Neural crest cell (in vitro differentiated cells): ENCODE results near the gene NXF2. TPM values are rescaled to one million over a fixed set of nuclear protein-coding genes. Genes with fewer than 3 reads are reported as not detected.

Experiments used
- DNase-seq: peaks from one replicate; pipeline ENCODE4 v3.0.0; 2021; ENCODE audit warnings: low read depth, mixed read lengths, low spot score
- H3K27ac Mint-ChIP-seq: one replicate; pipeline ENCODE4 v1.8.0; 2021; ENCODE audit warnings: mild to moderate bottlenecking, mixed read lengths; ENCODE audit not compliant: unreplicated experiment
- H3K27me3 Mint-ChIP-seq: 2 replicates; pipeline ENCODE4 v1.8.0; 2021; ENCODE audit warnings: low read depth, mild to moderate bottlenecking, mixed read lengths
- H3K36me3 Mint-ChIP-seq: 2 replicates; pipeline ENCODE4 v1.8.0; 2021; ENCODE audit warnings: low read depth, mild to moderate bottlenecking, mixed read lengths
- H3K4me1 Mint-ChIP-seq: 2 replicates; pipeline ENCODE4 v1.8.0; 2021; ENCODE audit warnings: mixed read lengths
- H3K4me3 Mint-ChIP-seq: one replicate; pipeline ENCODE4 v1.8.0; 2021; ENCODE audit warnings: mild to moderate bottlenecking, mixed read lengths
- H3K9me3 Mint-ChIP-seq: 2 replicates; pipeline ENCODE4 v1.8.0; 2021; ENCODE audit warnings: mixed read lengths
- CTCF ChIP-seq: fragments of 200-600 bp; sonication (generic); conservative IDR thresholded peaks from 2 replicates; pipeline ENCODE4 v1.5.0; 2021; ENCODE audit warnings: antibody characterized with exemption, mild to moderate bottlenecking
- total RNA-seq: library from RNA; stranded (reverse); gene quantifications from 2 replicates; pipeline ENCODE4 v1.2.1, GENCODE V29; 2021

Gene NXF2
- total RNA-seq, 1 donor from 2014 or later: not detected

- H3K9me3 Mint-ChIP-seq: peaks cover 3% of the 10 kb centered on the region
- TF ChIP-seq CTCF: no peak
- no peak for DNase-seq
- no peaks in the 10 kb centered on the region for H3K4me1 Mint-ChIP-seq
- H3K36me3 Mint-ChIP-seq: no peaks in the 10 kb centered on the region
- H3K27me3 Mint-ChIP-seq: peaks cover 13% of the 10 kb centered on the region
- H3K4me3 Mint-ChIP-seq: no peak overlapping the region
- H3K27ac Mint-ChIP-seq: no peak overlapping the region
Measured at GRCh38 chrX:102339312-102340298, 92.6 kb downstream of the NXF2 start.

GRCh38 chrX:102341867-102342266 lies 94.9 kb downstream of the NXF2 start:
- H3K4me3 Mint-ChIP-seq: no peak overlapping the region
- peak; percentile 31 for TF ChIP-seq CTCF
- peaks cover 3% of the 10 kb centered on the region for H3K9me3 Mint-ChIP-seq
- peaks cover 13% of the 10 kb centered on the region for H3K27me3 Mint-ChIP-seq
- DNase-seq: no peak
- H3K27ac Mint-ChIP-seq: no peak overlapping the region
- no peaks in the 10 kb centered on the region for H3K36me3 Mint-ChIP-seq
- H3K4me1 Mint-ChIP-seq: no peaks in the 10 kb centered on the region

GRCh38 chrX:102345916-102346315 lies 98.9 kb downstream of the NXF2 start:
- H3K27me3 Mint-ChIP-seq: peaks cover 13% of the 10 kb centered on the region
- H3K9me3 Mint-ChIP-seq: peaks cover 7% of the 10 kb centered on the region
- TF ChIP-seq CTCF: peak; percentile 79
- peak; percentile 74 for DNase-seq
- no peak overlapping the region for H3K27ac Mint-ChIP-seq
- H3K4me1 Mint-ChIP-seq: no peaks in the 10 kb centered on the region
- H3K4me3 Mint-ChIP-seq: no peak overlapping the region
- no peaks in the 10 kb centered on the region for H3K36me3 Mint-ChIP-seq

Other genes with a start within 250 kb of the NXF2 start
- gene TCEAL2, start 121.5 kb upstream of the NXF2 start, total RNA-seq: 4.4 and 5.0 TPM in 2 replicates
- gene TCEAL6, start 104.7 kb upstream of the NXF2 start, total RNA-seq: not detected in 2 replicates
- gene BEX5, start 91.2 kb upstream of the NXF2 start, total RNA-seq: 3.1 and 3.8 TPM in 2 replicates
- not detected in 2 replicates for gene TCP11X1, start 31.9 kb upstream of the NXF2 start, total RNA-seq
- gene NXF2B, start 192.8 kb downstream of the NXF2 start, total RNA-seq: not detected in 2 replicates
- gene TCP11X2, start 224.6 kb downstream of the NXF2 start, total RNA-seq: not detected in 2 replicates